GM20431 (cell line): ENCODE results near the gene CMPK2.

Source experiments
- in situ Hi-C: fragments of 300-500 bp; cut with MseI, MboI; formaldehyde crosslinking; loops from one replicate; pipeline ENCODE4 v1.15.0; 2020; ENCODE audit warnings: low sequenced_read_pairs; ENCODE audit not compliant: unreplicated experiment

Gene CMPK2

GRCh38 chr2:6846540-6846939, 19.2 kb downstream of the CMPK2 start:
- in situ Hi-C loops: no loop called here

GRCh38 chr2:6845903-6846302, 19.8 kb downstream of the CMPK2 start:
- in situ Hi-C loops: no loop called here

GRCh38 chr2:6845312-6845711, 20.4 kb downstream of the CMPK2 start:
- in situ Hi-C loops: no loop called here

- in situ Hi-C loops: no loop called here
Observed at GRCh38 chr2:6841537-6842287, 24.0 kb downstream of the CMPK2 start.

GRCh38 chr2:6838673-6839319, 26.9 kb downstream of the CMPK2 start:
- in situ Hi-C loops: no loop called here

- in situ Hi-C loops: no loop called here
Observed at GRCh38 chr2:6835467-6835866, 30.2 kb downstream of the CMPK2 start.

- in situ Hi-C loops: no loop called here
Observed at GRCh38 chr2:6834163-6834562, 31.5 kb downstream of the CMPK2 start.

GRCh38 chr2:6833300-6833604, 32.5 kb downstream of the CMPK2 start:
- in situ Hi-C loops: no loop called here

- in situ Hi-C loops: no loop called here
Observed at GRCh38 chr2:6832596-6833299, 33.0 kb downstream of the CMPK2 start.

GRCh38 chr2:6831229-6831628, 34.5 kb downstream of the CMPK2 start:
- in situ Hi-C loops: no loop called here

- in situ Hi-C loops: no loop called here
Observed at GRCh38 chr2:6828299-6828584, 37.5 kb downstream of the CMPK2 start.

- in situ Hi-C loops: no loop called here
Observed at GRCh38 chr2:6827566-6828298, 38.0 kb downstream of the CMPK2 start.

GRCh38 chr2:6826081-6826913, 39.4 kb downstream of the CMPK2 start:
- in situ Hi-C loops: no loop called here

- in situ Hi-C loops: no loop called here
Observed at GRCh38 chr2:6824962-6825361, 40.7 kb downstream of the CMPK2 start.

- in situ Hi-C loops: no loop called here
Observed at GRCh38 chr2:6823111-6823510, 42.6 kb downstream of the CMPK2 start.

GRCh38 chr2:6822406-6822805, 43.3 kb downstream of the CMPK2 start:
- in situ Hi-C loops: no loop called here

- in situ Hi-C loops: no loop called here
Observed at GRCh38 chr2:6820903-6821584, 44.7 kb downstream of the CMPK2 start.

GRCh38 chr2:6820236-6820635, 45.5 kb downstream of the CMPK2 start:
- in situ Hi-C loops: no loop called here

GRCh38 chr2:6819668-6820067, 46.0 kb downstream of the CMPK2 start:
- in situ Hi-C loops: no loop called here

GRCh38 chr2:6818012-6818411, 47.7 kb downstream of the CMPK2 start:
- in situ Hi-C loops: no loop called here
